ENCODE results near the gene PPIL6.

Gene PPIL6

GRCh38 chr6:109363753-109364152 is 76.7 kb downstream of the PPIL6 start:
- no peak for TF ChIP-seq CTCF (IDR thresholded peaks at IDR 0.05; ENCODE audit: low read depth, low read length, missing control alignments)
- DNase-seq (ENCODE audit: low read depth) = no peak
- H3K4me3 ChIP-seq (ENCODE audit: low read depth, low read length) = no peak overlapping the region

- no peak for TF ChIP-seq CTCF (IDR thresholded peaks at IDR 0.05; ENCODE audit: low read depth, low read length, missing control alignments)
- H3K4me3 ChIP-seq (ENCODE audit: low read depth, low read length) = no peak overlapping the region
- no peak for DNase-seq (ENCODE audit: low read depth)
Observed at GRCh38 chr6:109362102-109362884, 78.1 kb downstream of the PPIL6 start.

- DNase-seq (ENCODE audit: low read depth) = no peak
- H3K4me3 ChIP-seq (ENCODE audit: low read depth, low read length) = no peak overlapping the region
- no peak for TF ChIP-seq CTCF (IDR thresholded peaks at IDR 0.05; ENCODE audit: low read depth, low read length, missing control alignments)
Observed at GRCh38 chr6:109360791-109361190, 79.6 kb downstream of the PPIL6 start.

GRCh38 chr6:109360281-109360680 is 80.1 kb downstream of the PPIL6 start:
- no peak for DNase-seq (ENCODE audit: low read depth)
- no peak overlapping the region for H3K4me3 ChIP-seq (ENCODE audit: low read depth, low read length)
- no peak for TF ChIP-seq CTCF (IDR thresholded peaks at IDR 0.05; ENCODE audit: low read depth, low read length, missing control alignments)

- no peak for DNase-seq (ENCODE audit: low read depth)
- no peak for TF ChIP-seq CTCF (IDR thresholded peaks at IDR 0.05; ENCODE audit: low read depth, low read length, missing control alignments)
- H3K4me3 ChIP-seq (ENCODE audit: low read depth, low read length) = no peak overlapping the region
Observed at GRCh38 chr6:109359248-109359647, 81.2 kb downstream of the PPIL6 start.

- no peak overlapping the region for H3K4me3 ChIP-seq (ENCODE audit: low read depth, low read length)
- TF ChIP-seq CTCF (IDR thresholded peaks at IDR 0.05; ENCODE audit: low read depth, low read length, missing control alignments) = no peak
- DNase-seq (ENCODE audit: low read depth) = no peak
Observed at GRCh38 chr6:109358204-109358603, 82.2 kb downstream of the PPIL6 start.

GRCh38 chr6:109356237-109356636 is 84.2 kb downstream of the PPIL6 start:
- TF ChIP-seq CTCF (IDR thresholded peaks at IDR 0.05; ENCODE audit: low read depth, low read length, missing control alignments) = no peak
- no peak overlapping the region for H3K4me3 ChIP-seq (ENCODE audit: low read depth, low read length)
- no peak for DNase-seq (ENCODE audit: low read depth)
